ENCODE measurements around the gene UBA1. TPM values are rescaled to one million over a fixed set of nuclear protein-coding genes. Genes with fewer than 3 reads are reported as not detected.

The UBA1 gene
- total and polyA plus RNA-seq, 4 experiments from 2014 or later = 129 to 167 (median 142) TPM

DNA sequence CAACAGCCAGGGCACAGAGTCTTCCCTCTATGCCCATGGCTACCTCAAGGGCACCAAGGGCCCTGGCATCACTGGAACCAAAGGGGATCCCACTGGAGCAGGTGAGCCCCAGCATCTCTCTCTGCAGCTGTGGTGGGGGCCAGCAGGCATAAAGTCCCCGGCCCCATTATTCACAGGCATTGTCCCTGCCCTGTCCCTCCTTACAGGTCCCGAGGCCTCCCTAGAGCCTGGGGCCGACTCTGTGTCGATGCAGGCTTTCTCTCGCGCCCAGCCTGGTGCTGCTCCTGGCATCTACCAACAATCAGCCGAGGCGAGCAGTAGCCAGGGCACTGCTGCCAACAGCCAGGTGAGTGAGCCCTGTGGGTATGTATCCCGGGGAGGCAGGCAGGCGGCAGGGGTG lies 12.3 kb upstream of the UBA1 start:
- Histone ChIP-seq H3K27ac (ENCODE audit: low read depth, low read length) (no peak overlapping the region), H3K4me3 (ENCODE audit: low read length in 2 of 2) (no peak overlapping the region), H3K36me3 (ENCODE audit: insufficient read depth, low read length) (peaks cover 35% of the 10 kb centered on the region), H3K4me1 (ENCODE audit: insufficient read depth, low read length) (no peaks in the 10 kb centered on the region), H3K27me3 (ENCODE audit: insufficient read depth, low read length) (no peaks in the 10 kb centered on the region), H3K9me3 (ENCODE audit: control insufficient read depth in 1 of 2, low read length in 2 of 2) (no peaks in the 10 kb centered on the region)
- Mint-ChIP-seq H3K27me3 (no peaks in the 10 kb centered on the region), H3K4me1 (no peaks in the 10 kb centered on the region), H3K9me3 (no peaks in the 10 kb centered on the region), H3K4me3 (no peak overlapping the region), H3K27ac (no peak overlapping the region), H3K36me3 (peaks cover 20 to 45% of the 10 kb centered on the region in 2 donors)
- ChIA-PET POLR2A (ENCODE audit: partially characterized antibody) (no interaction called here), CTCF (ENCODE audit: partially characterized antibody) (no interaction called here)
- intact Hi-C loops (cut with micrococcal nuclease) = no loop called here
- no peak for DNase-seq

DNA sequence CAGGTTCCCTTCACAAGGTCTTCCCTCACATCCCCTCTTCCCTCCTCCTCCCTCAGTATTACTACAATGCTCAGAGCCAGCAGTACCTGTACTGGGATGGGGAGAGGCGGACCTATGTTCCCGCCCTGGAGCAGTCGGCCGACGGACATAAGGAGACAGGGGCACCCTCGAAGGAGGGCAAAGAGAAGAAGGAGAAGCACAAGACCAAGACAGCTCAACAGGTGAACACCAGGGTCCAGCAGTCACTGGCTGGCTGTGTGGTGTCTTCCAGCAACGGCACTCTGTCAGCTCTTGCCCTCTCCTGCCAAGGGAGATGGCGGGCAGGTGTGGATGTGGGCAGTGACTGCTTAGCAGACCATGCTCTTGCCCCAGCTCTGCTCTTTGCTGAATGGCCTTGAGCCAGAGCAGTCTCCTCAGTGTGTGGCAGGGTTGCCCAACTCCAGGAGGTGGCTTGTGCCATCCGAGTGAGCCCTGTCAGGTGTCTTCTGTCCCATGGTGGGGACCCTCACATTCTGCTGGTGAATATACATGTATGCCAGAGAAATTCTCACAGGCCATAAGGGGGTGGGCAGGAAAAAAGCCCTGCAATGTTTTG lies 11.4 kb upstream of the UBA1 start:
- CTCF ChIA-PET (ENCODE audit: partially characterized antibody) = no interaction called here
- Histone ChIP-seq H3K4me1 (ENCODE audit: insufficient read depth, low read length) (no peaks in the 10 kb centered on the region), H3K4me3 (ENCODE audit: low read length in 2 of 2) (no peak overlapping the region), H3K27ac (ENCODE audit: low read depth, low read length) (no peak overlapping the region), H3K27me3 (ENCODE audit: insufficient read depth, low read length) (no peaks in the 10 kb centered on the region), H3K9me3 (ENCODE audit: control insufficient read depth in 1 of 2, low read length in 2 of 2) (no peaks in the 10 kb centered on the region), H3K36me3 (ENCODE audit: insufficient read depth, low read length) (peaks cover 29% of the 10 kb centered on the region)
- peaks cover 13 to 42% of the 10 kb centered on the region in 2 donors for H3K36me3 Mint-ChIP-seq
- no peaks in the 10 kb centered on the region for H3K4me1 Mint-ChIP-seq
- DNase-seq = no peak
- no peak overlapping the region for H3K27ac Mint-ChIP-seq
- H3K4me3 Mint-ChIP-seq = no peak overlapping the region
- H3K9me3 Mint-ChIP-seq = no peaks in the 10 kb centered on the region
- POLR2A ChIA-PET (ENCODE audit: partially characterized antibody) = no interaction called here
- intact Hi-C loops (cut with micrococcal nuclease) = no loop called here
- no peaks in the 10 kb centered on the region for H3K27me3 Mint-ChIP-seq

DNA sequence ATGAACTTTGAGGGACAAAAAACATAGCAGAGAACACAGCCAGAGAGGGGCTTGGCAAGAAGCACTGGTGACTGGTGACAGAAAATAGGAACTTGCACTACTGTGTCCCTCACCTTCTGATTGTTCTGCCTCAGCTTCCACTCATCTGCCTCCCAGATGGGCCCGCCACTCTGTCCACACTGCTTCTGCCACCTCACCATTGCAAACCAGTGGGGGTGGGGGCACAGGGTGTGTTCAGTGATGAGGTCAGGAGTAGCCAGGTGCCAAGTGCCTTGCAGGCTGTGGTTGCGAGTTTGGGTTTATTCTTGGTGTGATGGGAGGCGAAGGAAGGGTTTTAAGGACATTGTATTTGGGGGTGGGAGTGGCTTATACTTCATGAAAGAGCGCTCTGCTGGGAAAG lies 9.1 kb upstream of the UBA1 start:
- intact Hi-C loops (cut with micrococcal nuclease) = no loop called here
- Mint-ChIP-seq H3K4me1 (peaks cover 0 to 1% (median 0%) of the 10 kb centered on the region in 4 donors), H3K27ac (peak overlapping the region in 1 of 7 donors; percentile 67), H3K9me3 (no peaks in the 10 kb centered on the region), H3K36me3 (peaks cover 4 to 29% of the 10 kb centered on the region in 2 donors), H3K4me3 (no peak overlapping the region), H3K27me3 (no peaks in the 10 kb centered on the region)
- Histone ChIP-seq H3K27me3 (ENCODE audit: insufficient read depth, low read length) (no peaks in the 10 kb centered on the region), H3K36me3 (ENCODE audit: insufficient read depth, low read length) (peaks cover 18% of the 10 kb centered on the region), H3K9me3 (ENCODE audit: control insufficient read depth in 1 of 2, low read length in 2 of 2) (no peaks in the 10 kb centered on the region), H3K4me3 (ENCODE audit: low read length in 2 of 2) (no peak overlapping the region), H3K27ac (ENCODE audit: low read depth, low read length) (no peak overlapping the region), H3K4me1 (ENCODE audit: insufficient read depth, low read length) (no peaks in the 10 kb centered on the region)
- DNase-seq = no peak
- ChIA-PET CTCF (ENCODE audit: partially characterized antibody) (no interaction called here), POLR2A (ENCODE audit: partially characterized antibody) (no interaction called here)

DNA sequence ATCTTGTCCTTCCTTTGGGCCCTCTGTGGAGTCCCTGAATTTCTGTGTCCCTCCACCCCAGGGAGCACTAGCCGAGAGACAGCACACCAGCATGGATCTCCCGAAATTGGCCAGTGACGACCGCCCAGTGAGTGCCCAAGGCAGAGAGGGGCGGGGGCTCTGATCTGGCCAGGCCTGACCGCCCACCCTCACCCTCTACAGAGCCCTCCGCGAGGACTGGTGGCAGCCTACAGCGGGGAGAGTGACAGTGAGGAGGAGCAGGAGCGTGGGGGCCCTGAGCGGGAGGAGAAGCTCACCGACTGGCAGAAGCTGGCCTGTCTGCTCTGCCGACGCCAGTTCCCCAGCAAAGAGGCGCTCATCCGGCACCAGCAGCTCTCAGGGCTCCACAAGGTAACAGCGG lies 8.4 kb upstream of the UBA1 start:
- Mint-ChIP-seq H3K4me1 (peaks cover 0 to 1% (median under 1%) of the 10 kb centered on the region in 4 donors), H3K36me3 (peaks cover 4 to 28% of the 10 kb centered on the region in 2 donors), H3K4me3 (no peak overlapping the region), H3K27me3 (no peaks in the 10 kb centered on the region), H3K9me3 (no peaks in the 10 kb centered on the region), H3K27ac (no peak overlapping the region)
- Histone ChIP-seq H3K4me1 (ENCODE audit: insufficient read depth, low read length) (peaks cover under 1% of the 10 kb centered on the region), H3K4me3 (ENCODE audit: low read length in 2 of 2) (no peak overlapping the region), H3K27me3 (ENCODE audit: insufficient read depth, low read length) (no peaks in the 10 kb centered on the region), H3K9me3 (ENCODE audit: control insufficient read depth in 1 of 2, low read length in 2 of 2) (no peaks in the 10 kb centered on the region), H3K27ac (ENCODE audit: low read depth, low read length) (no peak overlapping the region), H3K36me3 (ENCODE audit: insufficient read depth, low read length) (peaks cover 17% of the 10 kb centered on the region)
- POLR2A ChIA-PET (ENCODE audit: partially characterized antibody) = no interaction called here
- intact Hi-C loops (cut with micrococcal nuclease) = no loop called here
- CTCF ChIA-PET (ENCODE audit: partially characterized antibody) = no interaction called here
- no peak for DNase-seq

DNA sequence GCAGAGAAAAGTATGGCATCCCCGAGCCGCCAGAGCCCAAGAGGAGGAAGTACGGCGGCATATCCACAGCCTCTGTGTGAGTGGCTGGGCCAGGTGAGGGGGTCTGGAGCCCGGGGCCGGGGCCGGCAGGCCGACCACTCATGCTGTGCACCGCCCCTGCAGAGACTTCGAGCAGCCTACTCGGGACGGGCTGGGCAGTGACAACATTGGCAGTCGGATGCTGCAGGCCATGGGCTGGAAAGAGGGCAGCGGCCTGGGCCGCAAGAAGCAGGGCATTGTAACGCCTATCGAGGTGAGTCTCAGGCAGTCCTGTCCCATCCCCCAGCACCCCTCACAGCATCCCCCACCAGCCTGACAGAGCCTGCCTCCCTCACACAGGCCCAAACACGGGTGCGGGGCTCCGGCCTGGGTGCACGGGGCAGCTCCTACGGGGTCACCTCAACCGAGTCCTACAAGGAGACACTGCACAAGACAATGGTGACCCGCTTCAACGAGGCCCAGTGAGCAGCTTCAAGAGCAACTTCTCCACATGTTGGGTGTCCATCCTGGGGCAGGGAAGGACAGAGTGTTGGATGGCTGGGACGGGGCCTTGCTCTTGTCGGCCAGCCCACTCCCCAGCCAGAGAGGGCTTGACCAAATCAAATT lies 7.4 kb upstream of the UBA1 start:
- CTCF ChIA-PET (ENCODE audit: partially characterized antibody) = interaction anchor here (0.6 kb wide), 1 partner anchor 138 kb away, joined by 4 read pairs; no protein-coding TSS in a partner anchor
- intact Hi-C loops (cut with micrococcal nuclease) = no loop called here
- Mint-ChIP-seq H3K9me3 (no peaks in the 10 kb centered on the region), H3K36me3 (peaks cover 4 to 24% of the 10 kb centered on the region in 2 donors), H3K27me3 (no peaks in the 10 kb centered on the region), H3K27ac (peak overlapping the region in 1 of 7 donors; percentile 23), H3K4me1 (peaks cover 2 to 10% (median 4%) of the 10 kb centered on the region in 4 donors), H3K4me3 (no peak overlapping the region)
- no peak for DNase-seq
- Histone ChIP-seq H3K4me1 (ENCODE audit: insufficient read depth, low read length) (peaks cover 3% of the 10 kb centered on the region), H3K9me3 (ENCODE audit: control insufficient read depth in 1 of 2, low read length in 2 of 2) (no peaks in the 10 kb centered on the region), H3K27me3 (ENCODE audit: insufficient read depth, low read length) (no peaks in the 10 kb centered on the region), H3K4me3 (ENCODE audit: low read length in 2 of 2) (no peak overlapping the region), H3K27ac (ENCODE audit: low read depth, low read length) (no peak overlapping the region), H3K36me3 (ENCODE audit: insufficient read depth, low read length) (peaks cover 13% of the 10 kb centered on the region)
- POLR2A ChIA-PET (ENCODE audit: partially characterized antibody) = no interaction called here

DNA sequence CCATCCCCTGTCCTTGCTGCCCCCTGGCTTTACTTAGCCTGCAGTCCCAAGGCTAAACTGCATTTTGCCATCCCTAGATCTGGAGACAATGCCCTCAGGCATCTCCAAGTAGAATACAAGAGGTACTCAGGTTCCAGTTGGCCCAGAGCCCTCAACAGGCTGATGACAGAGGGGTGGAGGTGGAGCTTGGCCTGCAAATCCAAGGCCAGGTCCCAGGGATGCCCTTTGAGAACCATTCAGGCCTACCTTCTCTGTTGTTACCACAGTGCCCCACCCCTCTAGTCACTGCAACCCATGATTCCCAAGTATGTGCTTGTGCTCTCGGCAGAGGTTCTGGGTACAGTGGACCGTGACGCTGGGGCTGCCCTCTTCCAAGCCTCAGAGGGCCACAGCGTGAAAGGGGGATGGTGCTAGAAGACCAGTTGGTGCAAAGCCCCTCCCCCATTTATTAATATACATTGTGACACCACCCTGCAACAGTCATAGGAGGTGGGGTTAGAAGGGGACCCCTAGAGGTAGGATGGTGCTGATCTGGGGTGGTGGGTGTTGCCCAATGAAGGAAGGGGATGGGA lies 6.4 kb upstream of the UBA1 start:
- Histone ChIP-seq H3K27ac (ENCODE audit: low read depth, low read length) (no peak overlapping the region), H3K36me3 (ENCODE audit: insufficient read depth, low read length) (peaks cover 4% of the 10 kb centered on the region), H3K27me3 (ENCODE audit: insufficient read depth, low read length) (no peaks in the 10 kb centered on the region), H3K9me3 (ENCODE audit: control insufficient read depth in 1 of 2, low read length in 2 of 2) (no peaks in the 10 kb centered on the region), H3K4me3 (ENCODE audit: low read length in 2 of 2) (no peak overlapping the region), H3K4me1 (ENCODE audit: insufficient read depth, low read length) (peaks cover 11% of the 10 kb centered on the region)
- ChIA-PET CTCF (ENCODE audit: partially characterized antibody) (no interaction called here), POLR2A (ENCODE audit: partially characterized antibody) (no interaction called here)
- Mint-ChIP-seq H3K4me3 (no peak overlapping the region), H3K27me3 (no peaks in the 10 kb centered on the region), H3K36me3 (peaks cover 4 to 18% of the 10 kb centered on the region in 2 donors), H3K9me3 (no peaks in the 10 kb centered on the region), H3K4me1 (peaks cover 3 to 20% (median 8%) of the 10 kb centered on the region in 4 donors), H3K27ac (peak overlapping the region in 1 of 7 donors; percentile 65)
- intact Hi-C loops (cut with micrococcal nuclease) = no loop called here
- no peak for DNase-seq

DNA sequence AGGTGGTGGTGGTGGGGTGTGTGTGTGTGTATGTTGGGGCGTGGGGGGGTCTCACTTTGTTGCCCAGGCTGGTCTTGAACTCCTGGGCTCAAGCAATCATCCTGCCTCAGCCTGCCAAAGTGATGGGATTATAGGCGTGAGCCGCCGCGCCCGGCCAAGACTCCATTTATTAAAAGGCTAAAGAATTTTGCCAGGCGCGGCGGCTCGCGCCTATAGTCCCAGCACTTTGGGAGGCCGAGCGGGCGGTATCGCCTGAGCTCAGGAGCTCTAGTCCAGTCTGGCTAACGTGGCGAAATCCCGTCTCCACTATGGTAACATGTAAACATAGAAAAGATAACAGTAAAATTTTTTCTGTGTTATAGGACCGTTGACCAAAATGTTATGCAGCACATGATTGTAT lies 3.7 kb upstream of the UBA1 start:
- Histone ChIP-seq H3K27me3 (ENCODE audit: insufficient read depth, low read length) (no peaks in the 10 kb centered on the region), H3K4me3 (ENCODE audit: low read length in 2 of 2) (no peak overlapping the region), H3K9me3 (ENCODE audit: control insufficient read depth in 1 of 2, low read length in 2 of 2) (no peaks in the 10 kb centered on the region), H3K4me1 (ENCODE audit: insufficient read depth, low read length) (peaks cover 28% of the 10 kb centered on the region), H3K27ac (ENCODE audit: low read depth, low read length) (no peak overlapping the region), H3K36me3 (ENCODE audit: insufficient read depth, low read length) (no peaks in the 10 kb centered on the region)
- peak overlapping the region in 2 of 7 donors; percentile 13 to 95 for H3K27ac Mint-ChIP-seq
- POLR2A ChIA-PET (ENCODE audit: partially characterized antibody) = interaction anchor here (0.8 to 2.0 kb wide), 7 partner anchors 16 to 332 kb away, joined by 3 to 28 read pairs (median 9); partner anchors contain the start of genes CDK16, NDUFB11, RBM10 and USP11
- peaks cover 4 to 15% of the 10 kb centered on the region in 2 donors for H3K36me3 Mint-ChIP-seq
- peaks cover 13 to 42% (median 29%) of the 10 kb centered on the region in 4 donors for H3K4me1 Mint-ChIP-seq
- DNase-seq = no peak
- CTCF ChIA-PET (ENCODE audit: partially characterized antibody) = interaction anchor here (1.3 to 4.0 kb wide), 2 partner anchors 45 to 194 kb away, joined by 4 to 54 read pairs; partner anchors contain the start of genes NDUFB11 and RBM10
- no peaks in the 10 kb centered on the region for H3K27me3 Mint-ChIP-seq
- H3K4me3 Mint-ChIP-seq = no peak overlapping the region
- intact Hi-C loops (cut with micrococcal nuclease) = loop anchor here (1.0 to 5.0 kb wide), 4 partner anchors 46 to 447 kb away; partner anchors contain the start of genes NDUFB11 and ZNF41
- H3K9me3 Mint-ChIP-seq = peaks cover 0 to 3% (median 0%) of the 10 kb centered on the region in 8 donors

All from CD4-positive, alpha-beta memory T cell (primary cell).